C1 segment of cervical spinal cord (tissue), 14 donors: ENCODE measurements around the gene SPRR3.

Experiments used
- DNase-seq, 14 donors: peaks; one replicate each; lab custom pipeline; 2025; lab: John Stamatoyannopoulos, UW

Gene SPRR3

GRCh38 chr1:153001382-153001781 is at the start of gene SPRR3:
TSS of gene SPRR3 (plus strand) at chr1:153001749. CDS start at chr1:153003021, 1,272 bp downstream.
- DNase-seq, result no peak

GRCh38 chr1:152953761-152954160 is 47.8 kb upstream of the SPRR3 start:
- no peak for DNase-seq

GRCh38 chr1:152954436-152954835 is 47.1 kb upstream of the SPRR3 start:
- no peak for DNase-seq

- DNase-seq, result no peak
Observed at GRCh38 chr1:152957561-152957960, 44.0 kb upstream of the SPRR3 start.

GRCh38 chr1:152959273-152959672 is 42.3 kb upstream of the SPRR3 start:
- no peak for DNase-seq

- DNase-seq, result no peak
Observed at GRCh38 chr1:152959801-152960451, 41.6 kb upstream of the SPRR3 start.

GRCh38 chr1:152960452-152961044 is 41.0 kb upstream of the SPRR3 start:
- no peak for DNase-seq

GRCh38 chr1:152961226-152961891 is 40.2 kb upstream of the SPRR3 start:
- DNase-seq, result no peak

- DNase-seq, result no peak
Observed at GRCh38 chr1:152962876-152963415, 38.6 kb upstream of the SPRR3 start.

GRCh38 chr1:152964536-152964935 is 37.0 kb upstream of the SPRR3 start:
- DNase-seq, result no peak

GRCh38 chr1:152965853-152966252 is 35.7 kb upstream of the SPRR3 start:
- DNase-seq, result no peak

- no peak for DNase-seq
Observed at GRCh38 chr1:152967201-152967600, 34.3 kb upstream of the SPRR3 start.

- no peak for DNase-seq
Observed at GRCh38 chr1:152968248-152968647, 33.3 kb upstream of the SPRR3 start.

- no peak for DNase-seq
Observed at GRCh38 chr1:152969036-152969435, 32.5 kb upstream of the SPRR3 start.

- DNase-seq, result no peak
Observed at GRCh38 chr1:152970495-152970894, 31.1 kb upstream of the SPRR3 start, which contains the start of gene SPRR4. TSS of gene SPRR4 (plus strand) at chr1:152970648. CDS start at chr1:152971891, 1,243 bp downstream.

- no peak for DNase-seq
Observed at GRCh38 chr1:152972196-152972886, 29.2 kb upstream of the SPRR3 start.

- DNase-seq, result no peak
Observed at GRCh38 chr1:152976688-152977087, 24.9 kb upstream of the SPRR3 start.

GRCh38 chr1:152977614-152978013 is 23.9 kb upstream of the SPRR3 start:
- no peak for DNase-seq

- no peak for DNase-seq
Observed at GRCh38 chr1:152980676-152981075, 20.9 kb upstream of the SPRR3 start.

GRCh38 chr1:152981146-152981871 is 20.2 kb upstream of the SPRR3 start:
- DNase-seq, result no peak

GRCh38 chr1:152982076-152982475 is 19.5 kb upstream of the SPRR3 start:
- no peak for DNase-seq
